ENCODE measurements around the gene ZSCAN31. TPM values are rescaled to one million over a fixed set of nuclear protein-coding genes. Genes with fewer than 3 reads are reported as not detected.

The ZSCAN31 gene
- total RNA-seq, 4 donors from 2014 or later: 9.0 to 28.3 (median 17.0) TPM

GRCh38 chr6:28371706-28372451 lies 35.9 kb upstream of the ZSCAN31 start:
- no peak for DNase-seq
- in situ Hi-C loops (cut with MboI; ENCODE audit: low pct_ligation_motif_present in 1 of 4, low pct_unique_long_range_greater_than_20kb in 1 of 4, low sequenced_read_pairs in 3 of 4) (loop anchor here in 3 of 4 donors (25.0 kb wide), 4 partner anchors 110 to 1185 kb away; partner anchors contain the start of genes NKAPL (in 1 of the 3), OR2B2 (in 1 of the 3), ZKSCAN4 (in 1 of the 3) and ZKSCAN8 (in 1 of the 3)), intact Hi-C loops (cut with DNase I; ENCODE audit: low total_unique reads) (no loop called here)
- 76 to 87% methylated on average over 9 of the region's 9 CpGs for WGBS, 2 donors (ENCODE audit: low coverage in 1 of 2)
- no peaks in the 10 kb centered on the region for H3K9me3 ChIP-seq
- peaks cover 0 to 6% (median 0%) of the 10 kb centered on the region in 4 donors for H3K36me3 ChIP-seq
- TF ChIP-seq CTCF (IDR thresholded peaks at IDR 0.05) (no peak), POLR2AphosphoS5 (IDR thresholded peaks at IDR 0.05) (no peak), EP300 (IDR thresholded peaks at IDR 0.05; ENCODE audit: low read depth) (no peak), POLR2A (IDR thresholded peaks at IDR 0.05) (no peak)
- H3K27me3 ChIP-seq: no peaks in the 10 kb centered on the region
- H3K27ac ChIP-seq: no peak overlapping the region
- no peak overlapping the region for H3K4me3 ChIP-seq
- no peaks in the 10 kb centered on the region for H3K4me1 ChIP-seq

- Histone ChIP-seq H3K9me3 (no peaks in the 10 kb centered on the region), H3K27ac (no peak overlapping the region), H3K36me3 (peaks cover 0 to 6% (median 0%) of the 10 kb centered on the region in 4 donors), H3K4me1 (no peaks in the 10 kb centered on the region), H3K4me3 (no peak overlapping the region), H3K27me3 (no peaks in the 10 kb centered on the region)
- in situ Hi-C loops (cut with MboI; ENCODE audit: low pct_ligation_motif_present in 1 of 4, low pct_unique_long_range_greater_than_20kb in 1 of 4, low sequenced_read_pairs in 3 of 4) (loop anchor here in 3 of 4 donors (25.0 kb wide), 4 partner anchors 109 to 1184 kb away; partner anchors contain the start of genes NKAPL (in 1 of the 3), OR2B2 (in 1 of the 3), ZKSCAN4 (in 1 of the 3) and ZKSCAN8 (in 1 of the 3)), intact Hi-C loops (cut with DNase I; ENCODE audit: low total_unique reads) (no loop called here)
- TF ChIP-seq EP300 (IDR thresholded peaks at IDR 0.05; ENCODE audit: low read depth) (no peak), POLR2A (IDR thresholded peaks at IDR 0.05) (no peak), CTCF (IDR thresholded peaks at IDR 0.05) (no peak), POLR2AphosphoS5 (IDR thresholded peaks at IDR 0.05) (no peak)
- WGBS, 2 donors (ENCODE audit: low coverage in 1 of 2): 80% methylated on average over 1 of the region's 1 CpG; no CpG with 5 or more reads in 1 of the 2 donors
- no peak for DNase-seq
Observed at GRCh38 chr6:28371280-28371679, 35.3 kb upstream of the ZSCAN31 start.

- no peaks in the 10 kb centered on the region for H3K4me1 ChIP-seq
- peaks cover 0 to 10% (median 3%) of the 10 kb centered on the region in 4 donors for H3K36me3 ChIP-seq
- no peak for DNase-seq
- in situ Hi-C loops (cut with MboI; ENCODE audit: low pct_ligation_motif_present in 1 of 4, low pct_unique_long_range_greater_than_20kb in 1 of 4, low sequenced_read_pairs in 3 of 4): loop anchor here in 3 of 4 donors (25.0 kb wide), 4 partner anchors 108 to 1183 kb away; partner anchors contain the start of genes NKAPL (in 1 of the 3), OR2B2 (in 1 of the 3), ZKSCAN4 (in 1 of the 3) and ZKSCAN8 (in 1 of the 3)
- intact Hi-C loops (cut with DNase I; ENCODE audit: low total_unique reads): no loop called here
- WGBS, 2 donors (ENCODE audit: low coverage in 1 of 2): 63 to 74% methylated on average over 2 of the region's 2 CpGs
- H3K9me3 ChIP-seq: no peaks in the 10 kb centered on the region
- no peak overlapping the region for H3K4me3 ChIP-seq
- no peaks in the 10 kb centered on the region for H3K27me3 ChIP-seq
- no peak for TF ChIP-seq POLR2AphosphoS5 (IDR thresholded peaks at IDR 0.05)
- TF ChIP-seq POLR2A (IDR thresholded peaks at IDR 0.05): no peak
- no peak for TF ChIP-seq CTCF (IDR thresholded peaks at IDR 0.05)
- TF ChIP-seq EP300 (IDR thresholded peaks at IDR 0.05; ENCODE audit: low read depth): no peak
- no peak overlapping the region for H3K27ac ChIP-seq
Observed at GRCh38 chr6:28370440-28370839, 34.5 kb upstream of the ZSCAN31 start.

- TF ChIP-seq POLR2AphosphoS5 (IDR thresholded peaks at IDR 0.05) (no peak), EP300 (IDR thresholded peaks at IDR 0.05; ENCODE audit: low read depth) (no peak), CTCF (IDR thresholded peaks at IDR 0.05) (no peak), POLR2A (IDR thresholded peaks at IDR 0.05) (no peak)
- Histone ChIP-seq H3K27me3 (no peaks in the 10 kb centered on the region), H3K9me3 (no peaks in the 10 kb centered on the region), H3K36me3 (peaks cover 0 to 15% (median 7%) of the 10 kb centered on the region in 4 donors), H3K4me1 (no peaks in the 10 kb centered on the region), H3K4me3 (no peak overlapping the region), H3K27ac (no peak overlapping the region)
- 91 to 100% methylated on average over 2 to 3 of the region's 3 CpGs for WGBS, 2 donors (ENCODE audit: low coverage in 1 of 2)
- DNase-seq: no peak
- intact Hi-C loops (cut with DNase I; ENCODE audit: low total_unique reads) (no loop called here), in situ Hi-C loops (cut with MboI; ENCODE audit: low pct_ligation_motif_present in 1 of 4, low pct_unique_long_range_greater_than_20kb in 1 of 4, low sequenced_read_pairs in 3 of 4) (loop anchor here in 3 of 4 donors (25.0 kb wide), 4 partner anchors 107 to 1182 kb away; partner anchors contain the start of genes NKAPL (in 1 of the 3), OR2B2 (in 1 of the 3), ZKSCAN4 (in 1 of the 3) and ZKSCAN8 (in 1 of the 3))
Observed at GRCh38 chr6:28369463-28369862, 33.5 kb upstream of the ZSCAN31 start.
